SK-N-SH (cell line): ENCODE results near the gene SIRPD. TPM values are rescaled to one million over a fixed set of nuclear protein-coding genes. Genes with fewer than 3 reads are reported as not detected.

ENCODE experiments used
- CTCF ChIA-PET: fragments of 300-600, 350-600 bp; formaldehyde crosslinking; extraction: SDS; loops from one replicate; lab custom pipeline; 2021; lab: Yijun Ruan, JAX
- POLR2A ChIA-PET: fragments of 350-600 bp; sonication (Branson Sonifier 250); formaldehyde crosslinking; extraction: SDS; loops from one replicate; lab custom pipeline; 2020; ENCODE audit warnings: antibody characterized with exemption, inconsistent platforms; lab: Yijun Ruan, JAX
- DNase-seq: peaks from one replicate; pipeline ENCODE4 v3.0.0; 2012
- H2AFZ ChIP-seq: fragments of 200-600 bp; sonication (generic); 2 replicates; pipeline ENCODE4 v1.8.1; 2016; ENCODE audit warnings: antibody characterized with exemption, mild to moderate bottlenecking, low read depth
- H3F3A ChIP-seq: fragments of 200-600 bp; sonication (generic); replicated peaks from 2 replicates; pipeline ENCODE3; 2016; ENCODE audit warnings: antibody characterized with exemption, mild to moderate bottlenecking; ENCODE audit not compliant: insufficient read depth
- H3K27ac ChIP-seq, 2 experiments: fragments of 200-500 bp in 1 of 2; fragments of 200-600 bp in 1 of 2; sonication (Bioruptor generic) in 1 of 2; sonication (generic), shearing (Covaris generic) in 1 of 2; 2 replicates each; pipeline versions ENCODE4 v1.5.1 to v1.6.1; 2014 to 2016; ENCODE audit warnings: low read depth in 2 of 2, inconsistent platforms in 1 of 2, low read length in 1 of 2, mild to moderate bottlenecking in 1 of 2, mixed read lengths in 1 of 2
- H3K27me3 ChIP-seq: fragments of 200-600 bp; sonication (generic), shearing (Covaris generic); 2 replicates; pipeline ENCODE4 v1.6.1; 2016; ENCODE audit warnings: mixed run types; ENCODE audit not compliant: insufficient read depth
- H3K36me3 ChIP-seq, 2 experiments: fragments of 200-500 bp in 1 of 2; fragments of 200-600 bp in 1 of 2; sonication (Bioruptor generic) in 1 of 2; sonication (generic) in 1 of 2; replicated peaks in 1 of 2; 2 replicates each; pipeline versions ENCODE3 to v1.5.1; 2014 to 2016; ENCODE audit warnings: low read length in 1 of 2, mild to moderate bottlenecking in 1 of 2; ENCODE audit not compliant: insufficient read depth in 2 of 2, control insufficient read depth in 1 of 2
- H3K4me1 ChIP-seq, 2 experiments: fragments of 200-500 bp in 1 of 2; fragments of 200-600 bp in 1 of 2; sonication (Bioruptor generic) in 1 of 2; sonication (generic), shearing (Covaris generic) in 1 of 2; 2 replicates each; pipeline versions ENCODE4 v1.5.1 to v1.6.1; 2014 to 2016; ENCODE audit warnings: low read depth in 1 of 2, low read length in 1 of 2, mixed run types in 1 of 2; ENCODE audit not compliant: insufficient read depth in 2 of 2, control insufficient read depth in 1 of 2
- H3K4me2 ChIP-seq: fragments of 200-600 bp; sonication (generic), shearing (Covaris generic); 2 replicates; pipeline ENCODE4 v1.6.1; 2017; ENCODE audit warnings: mixed run types
- H3K4me3 ChIP-seq, 2 experiments: fragments of 200-500 bp in 1 of 2; fragments of 200-600 bp in 1 of 2; sonication (Bioruptor generic) in 1 of 2; sonication (generic), shearing (Covaris generic) in 1 of 2; 2 replicates each; pipeline versions ENCODE4 v1.5.1 to v1.8.1; 2014 to 2016; ENCODE audit warnings: low read depth in 2 of 2, inconsistent platforms in 1 of 2, low read length in 1 of 2, mild to moderate bottlenecking in 1 of 2, mixed read lengths in 1 of 2, moderate library complexity in 1 of 2
- H3K79me2 ChIP-seq: fragments of 200-600 bp; sonication (generic); 2 replicates; pipeline ENCODE4 v1.8.1; 2017; ENCODE audit warnings: mild to moderate bottlenecking; ENCODE audit not compliant: insufficient read depth
- H3K9ac ChIP-seq: fragments of 200-600 bp; sonication (generic); 2 replicates; pipeline ENCODE4 v1.6.1; 2017; ENCODE audit warnings: mixed run types
- H3K9me2 ChIP-seq: fragments of 200-600 bp; sonication (generic); 2 replicates; pipeline ENCODE4 v1.6.1; 2017; ENCODE audit warnings: mixed run types
- H3K9me3 ChIP-seq: fragments of 200-600 bp; sonication (generic); 2 replicates; pipeline ENCODE4 v1.6.1; 2017; ENCODE audit warnings: mixed run types, mild to moderate bottlenecking, moderate library complexity
- H4K20me1 ChIP-seq: fragments of 200-600 bp; sonication (generic); 2 replicates; pipeline ENCODE4 v1.6.1; 2017; ENCODE audit warnings: mild to moderate bottlenecking, mixed run types; ENCODE audit not compliant: insufficient read depth
- CHD2 ChIP-seq: fragments of 150-350 bp; IDR thresholded peaks from 2 replicates; pipeline ENCODE4 v1.6.1; 2018; ENCODE audit warnings: low read length; ENCODE audit not compliant: partially characterized antibody
- ELF1 ChIP-seq: IDR thresholded peaks from 2 replicates; pipeline ENCODE4 v1.4.0; 2012
- EZH2phosphoT487 ChIP-seq: fragments of 200-600 bp; sonication (generic); IDR thresholded peaks from 2 replicates; pipeline ENCODE4 v1.6.1; 2017; ENCODE audit warnings: low read depth, mixed run types, mild to moderate bottlenecking, antibody characterized with exemption, moderate library complexity, borderline replicate concordance
- FOXM1 ChIP-seq: IDR thresholded peaks from 2 replicates; pipeline ENCODE4 v1.4.0; 2012; ENCODE audit warnings: low read depth, mild to moderate bottlenecking
- GABPA ChIP-seq: IDR thresholded peaks from 2 replicates; pipeline ENCODE4 v1.4.0; 2012; ENCODE audit warnings: low read depth, mild to moderate bottlenecking
- IRF3 ChIP-seq: fragments of 150-350 bp; IDR thresholded peaks from 2 replicates; pipeline ENCODE4 v1.6.1; 2016; ENCODE audit warnings: mild to moderate bottlenecking, low read depth, low read length
- JUND ChIP-seq: IDR thresholded peaks from 2 replicates; pipeline ENCODE4 v1.4.0; 2012
- MAX ChIP-seq: IDR thresholded peaks from 2 replicates; pipeline ENCODE4 v1.4.0; 2012; ENCODE audit warnings: low read depth
- MEF2A ChIP-seq: IDR thresholded peaks from 2 replicates; pipeline ENCODE4 v1.4.0; 2012; ENCODE audit warnings: low read depth, borderline replicate concordance
- NFIC ChIP-seq: IDR thresholded peaks from 2 replicates; pipeline ENCODE4 v1.4.0; 2012; ENCODE audit warnings: borderline replicate concordance
- NRF1 ChIP-seq: IDR thresholded peaks from 2 replicates; pipeline ENCODE4 v1.6.1; 2012; ENCODE audit warnings: low read depth, mild to moderate bottlenecking, low read length
- PBX3 ChIP-seq: IDR thresholded peaks from 2 replicates; pipeline ENCODE4; 2012
- POLR2AphosphoS5 ChIP-seq: IDR thresholded peaks from 2 replicates; pipeline ENCODE4 v1.6.1; 2012; ENCODE audit warnings: low read depth, low read length
- RAD21 ChIP-seq: IDR thresholded peaks from 2 replicates; pipeline ENCODE4 v1.6.1; 2012; ENCODE audit warnings: mild to moderate bottlenecking, low read length
- RFX5 ChIP-seq: IDR thresholded peaks from 2 replicates; pipeline ENCODE4 v1.6.1; 2012; ENCODE audit warnings: mild to moderate bottlenecking, improper control_type of control experiment, low read length
- RXRA ChIP-seq: IDR thresholded peaks from 2 replicates; pipeline ENCODE4 v1.4.0; 2012; ENCODE audit warnings: low read depth, mild to moderate bottlenecking, borderline replicate concordance
- SIN3A ChIP-seq: IDR thresholded peaks from 2 replicates; pipeline ENCODE4 v1.6.1; 2012; ENCODE audit warnings: low read depth, mild to moderate bottlenecking, low read length, moderate library complexity, borderline replicate concordance
- TAF1 ChIP-seq: IDR thresholded peaks from 2 replicates; pipeline ENCODE4 v1.6.1; 2012; ENCODE audit warnings: low read depth, mild to moderate bottlenecking, low read length, moderate library complexity, borderline replicate concordance
- TCF12 ChIP-seq: IDR thresholded peaks from 2 replicates; pipeline ENCODE4 v1.4.0; 2012
- TEAD4 ChIP-seq: IDR thresholded peaks from 2 replicates; pipeline ENCODE4 v1.4.0; 2012; ENCODE audit warnings: mild to moderate bottlenecking, borderline replicate concordance; ENCODE audit not compliant: insufficient read depth
- USF2 ChIP-seq: fragments of 150-350 bp; IDR thresholded peaks from 2 replicates; pipeline ENCODE4 v1.6.1; 2017; ENCODE audit warnings: antibody characterized with exemption, low read length, low read depth, borderline replicate concordance
- YY1 ChIP-seq: IDR thresholded peaks from 2 replicates; pipeline ENCODE4 v1.4.0; 2012; ENCODE audit warnings: low read depth, mild to moderate bottlenecking
- polyA plus RNA-seq, 3 experiments: library from polyadenylated mRNA; depleted of rRNA; stranded (reverse); fragments of >200 nt; gene quantifications; 2 replicates each; pipeline ENCODE4 v1.2.3, GENCODE V29; 2012

The SIRPD gene
- polyA plus RNA-seq, 1 of the 3 experiments (the other 2 are of a cell fraction): not detected

- TF ChIP-seq NFIC: no peak
- TF ChIP-seq RXRA: no peak
- TF ChIP-seq EZH2phosphoT487: no peak
- no peak for TF ChIP-seq NRF1
- no peak for TF ChIP-seq GABPA
- TF ChIP-seq RFX5: no peak
- TF ChIP-seq TAF1: no peak
- TF ChIP-seq ELF1: no peak
- no peak for TF ChIP-seq IRF3
- no peak for TF ChIP-seq JUND
- no peak for TF ChIP-seq RAD21
- TF ChIP-seq TEAD4: no peak
These were observed 28.7 kb downstream of the SIRPD start (continued) for GRCh38 chr20:1528811-1529210.

- Histone ChIP-seq H3K4me1 (no peaks in the 10 kb centered on the region), H3K9me2 (0 out of 2 replicates have a peak, but pooled peaks cover 3% of the 10 kb centered on the region), H3F3A (no peaks in the 10 kb centered on the region), H3K27ac (no peak overlapping the region), H4K20me1 (no peaks in the 10 kb centered on the region), H3K4me3 (no peak overlapping the region), H3K27me3 (no peaks in the 10 kb centered on the region), H3K79me2 (no peaks in the 10 kb centered on the region), H3K9ac (no peak overlapping the region), H3K4me2 (no peak overlapping the region), H3K36me3 (no peaks in the 10 kb centered on the region), H2AFZ (no peak overlapping the region), H3K9me3 (no peaks in the 10 kb centered on the region; the same call in 1 of the 2 replicates)
- DNase-seq: no peak
- TF ChIP-seq RFX5 (no peak), SIN3A (no peak), TAF1 (no peak), MAX (no peak), YY1 (no peak), POLR2AphosphoS5 (no peak), TEAD4 (no peak), PBX3 (no peak), USF2 (no peak), RXRA (no peak), CHD2 (no peak), MEF2A (no peak), GABPA (no peak), TCF12 (no peak), FOXM1 (no peak)
- ChIA-PET POLR2A (no interaction called here), CTCF (interaction anchor here (3.0 kb wide), 1 partner anchor 19 kb away, joined by 11 read pairs; no protein-coding TSS in a partner anchor)
These were observed 29.6 kb downstream of the SIRPD start for GRCh38 chr20:1527923-1528322.
